ENCODE results near the gene UGT8.

The UGT8 gene, protein sequence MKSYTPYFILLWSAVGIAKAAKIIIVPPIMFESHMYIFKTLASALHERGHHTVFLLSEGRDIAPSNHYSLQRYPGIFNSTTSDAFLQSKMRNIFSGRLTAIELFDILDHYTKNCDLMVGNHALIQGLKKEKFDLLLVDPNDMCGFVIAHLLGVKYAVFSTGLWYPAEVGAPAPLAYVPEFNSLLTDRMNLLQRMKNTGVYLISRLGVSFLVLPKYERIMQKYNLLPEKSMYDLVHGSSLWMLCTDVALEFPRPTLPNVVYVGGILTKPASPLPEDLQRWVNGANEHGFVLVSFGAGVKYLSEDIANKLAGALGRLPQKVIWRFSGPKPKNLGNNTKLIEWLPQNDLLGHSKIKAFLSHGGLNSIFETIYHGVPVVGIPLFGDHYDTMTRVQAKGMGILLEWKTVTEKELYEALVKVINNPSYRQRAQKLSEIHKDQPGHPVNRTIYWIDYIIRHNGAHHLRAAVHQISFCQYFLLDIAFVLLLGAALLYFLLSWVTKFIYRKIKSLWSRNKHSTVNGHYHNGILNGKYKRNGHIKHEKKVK

DNA sequence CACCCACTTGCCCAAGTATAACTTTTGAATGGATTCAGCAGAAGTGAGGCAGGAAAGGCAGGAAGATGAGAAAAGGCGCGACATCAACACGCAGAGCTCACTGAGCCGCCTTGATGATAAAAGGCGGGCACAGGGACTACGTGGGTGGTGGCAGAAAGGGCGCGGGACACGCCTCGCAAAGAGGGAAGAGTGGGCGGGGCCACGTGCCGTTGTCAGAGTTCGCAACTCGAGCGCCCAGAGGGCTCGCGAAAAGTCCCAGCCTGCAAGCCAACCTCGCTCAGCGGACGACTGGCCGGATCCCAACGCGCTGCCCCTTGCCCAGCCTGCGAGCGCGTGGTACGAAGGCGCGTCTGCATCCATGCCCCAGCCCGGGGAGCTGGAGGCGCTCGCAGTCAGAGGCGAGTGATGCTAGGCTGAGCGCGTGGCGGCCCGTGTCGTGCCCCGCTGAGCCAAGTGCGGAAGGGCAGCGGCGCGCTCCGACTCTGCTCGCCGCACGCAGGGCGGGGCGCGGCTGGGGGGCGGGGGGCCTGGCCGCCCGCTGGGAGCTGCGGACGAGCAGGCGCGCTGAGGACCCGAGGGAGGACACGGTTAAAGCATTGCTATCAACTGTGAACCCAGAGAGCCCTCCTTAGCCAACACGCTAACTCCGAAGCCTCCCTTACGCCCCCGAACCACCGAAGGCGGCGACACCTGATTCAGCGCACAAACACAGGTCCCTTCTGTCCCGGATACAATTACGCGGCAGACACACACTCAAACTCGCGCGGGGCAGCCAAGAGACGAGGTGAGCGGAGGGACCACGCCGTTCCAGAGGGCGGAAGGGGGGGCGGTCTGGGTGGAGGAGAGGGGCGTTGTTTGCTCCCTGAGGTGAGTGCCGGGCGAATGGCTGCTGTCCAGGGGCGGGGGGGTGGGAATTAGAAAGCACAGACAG lies at the start of gene UGT8:
UGT8 (plus strand) TSS at position 617 of the 931 bp plus-strand sequence. CDS start 24,074 bp downstream, outside the sequence.
- TF ChIP-seq, protein P1, sequence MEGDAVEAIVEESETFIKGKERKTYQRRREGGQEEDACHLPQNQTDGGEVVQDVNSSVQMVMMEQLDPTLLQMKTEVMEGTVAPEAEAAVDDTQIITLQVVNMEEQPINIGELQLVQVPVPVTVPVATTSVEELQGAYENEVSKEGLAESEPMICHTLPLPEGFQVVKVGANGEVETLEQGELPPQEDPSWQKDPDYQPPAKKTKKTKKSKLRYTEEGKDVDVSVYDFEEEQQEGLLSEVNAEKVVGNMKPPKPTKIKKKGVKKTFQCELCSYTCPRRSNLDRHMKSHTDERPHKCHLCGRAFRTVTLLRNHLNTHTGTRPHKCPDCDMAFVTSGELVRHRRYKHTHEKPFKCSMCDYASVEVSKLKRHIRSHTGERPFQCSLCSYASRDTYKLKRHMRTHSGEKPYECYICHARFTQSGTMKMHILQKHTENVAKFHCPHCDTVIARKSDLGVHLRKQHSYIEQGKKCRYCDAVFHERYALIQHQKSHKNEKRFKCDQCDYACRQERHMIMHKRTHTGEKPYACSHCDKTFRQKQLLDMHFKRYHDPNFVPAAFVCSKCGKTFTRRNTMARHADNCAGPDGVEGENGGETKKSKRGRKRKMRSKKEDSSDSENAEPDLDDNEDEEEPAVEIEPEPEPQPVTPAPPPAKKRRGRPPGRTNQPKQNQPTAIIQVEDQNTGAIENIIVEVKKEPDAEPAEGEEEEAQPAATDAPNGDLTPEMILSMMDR (IDR thresholded peaks at IDR 0.05; ENCODE audit: insufficient read depth, low read depth, low read length, missing control alignments), result no peak
- peak; percentile 86 for DNase-seq (ENCODE audit: low read depth)
- peak within 1 kb of the TSS; percentile 64 for H3K4me3 ChIP-seq (ENCODE audit: low read depth, low read length)

GRCh38 chr4:114549638-114550037 lies 49.0 kb upstream of the UGT8 start:
- TF ChIP-seq, protein P1 (IDR thresholded peaks at IDR 0.05; ENCODE audit: insufficient read depth, low read depth, low read length, missing control alignments), result no peak
- no peak overlapping the region for H3K4me3 ChIP-seq (ENCODE audit: low read depth, low read length)
- no peak for DNase-seq (ENCODE audit: low read depth)

DNA sequence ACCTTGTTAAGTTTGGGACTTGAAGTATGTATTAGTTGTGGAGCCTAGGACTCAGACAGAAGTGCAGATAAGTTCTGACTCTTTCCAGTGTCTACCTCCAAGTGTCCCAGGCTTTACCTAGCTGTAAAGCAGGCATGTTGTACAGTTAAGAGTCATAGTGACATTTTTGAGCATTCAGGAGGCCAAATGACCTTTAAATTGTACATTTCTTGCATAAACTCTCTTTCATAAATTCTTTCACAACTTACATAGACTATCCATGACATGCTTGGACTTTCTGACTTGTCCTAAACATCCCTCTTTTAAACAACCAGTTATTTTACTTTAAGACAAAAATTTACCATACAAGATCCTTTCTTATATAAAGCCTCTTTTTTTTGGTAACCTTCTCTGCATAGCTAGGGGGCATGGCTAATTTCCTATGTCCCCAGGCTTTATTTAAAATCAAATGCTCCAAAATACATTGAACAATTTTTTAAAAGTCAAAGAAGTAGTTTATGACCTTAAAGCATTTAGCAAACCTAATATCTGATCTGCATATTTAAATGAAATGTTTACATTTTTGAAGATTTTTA lies 40.1 kb upstream of the UGT8 start:
- no peak for DNase-seq (ENCODE audit: low read depth)
- no peak overlapping the region for H3K4me3 ChIP-seq (ENCODE audit: low read depth, low read length)
- TF ChIP-seq, protein P1 (IDR thresholded peaks at IDR 0.05; ENCODE audit: insufficient read depth, low read depth, low read length, missing control alignments), result no peak

- no peak overlapping the region for H3K4me3 ChIP-seq (ENCODE audit: low read depth, low read length)
- TF ChIP-seq, protein P1 (IDR thresholded peaks at IDR 0.05; ENCODE audit: insufficient read depth, low read depth, low read length, missing control alignments), result no peak
- no peak for DNase-seq (ENCODE audit: low read depth)
Measured at GRCh38 chr4:114561590-114561989, 37.0 kb upstream of the UGT8 start.

DNA sequence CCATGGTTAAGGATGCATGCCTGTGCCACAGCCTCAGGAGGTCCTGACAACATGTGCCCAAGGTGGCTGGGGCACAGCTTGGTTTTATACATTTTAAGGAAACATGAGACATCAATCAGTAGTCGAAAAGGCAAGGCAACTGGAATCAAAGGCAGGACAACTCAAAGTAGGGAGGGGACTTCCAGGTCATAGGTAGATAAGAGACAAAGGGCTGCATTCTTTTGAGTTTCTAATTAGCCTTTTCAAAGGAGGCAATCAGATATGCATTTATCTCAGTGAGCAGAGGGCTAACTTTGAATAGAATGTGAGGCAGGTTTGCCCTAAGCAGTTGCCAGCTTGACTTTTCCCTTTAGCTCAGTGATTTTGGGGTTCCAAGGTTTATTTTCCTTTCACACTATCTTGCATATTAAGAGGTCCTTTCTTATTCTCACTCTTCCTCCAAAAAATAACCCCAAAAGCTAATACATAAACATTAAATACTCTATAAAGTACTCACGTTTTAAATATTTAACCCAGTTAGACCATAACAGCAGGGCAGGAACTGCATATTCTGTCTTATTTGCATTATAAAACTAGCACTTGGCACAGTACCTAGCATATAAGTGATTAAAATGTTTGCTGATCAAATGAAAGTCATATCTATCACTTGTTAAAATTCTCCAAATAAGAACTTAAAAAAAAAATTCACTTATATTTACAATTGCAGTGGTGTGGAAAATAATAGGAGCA lies 36.3 kb upstream of the UGT8 start:
- TF ChIP-seq, protein P1 (IDR thresholded peaks at IDR 0.05; ENCODE audit: insufficient read depth, low read depth, low read length, missing control alignments), result no peak
- no peak for DNase-seq (ENCODE audit: low read depth)
- no peak overlapping the region for H3K4me3 ChIP-seq (ENCODE audit: low read depth, low read length)

Data from GM12865 (cell line).